ENCODE results near the gene ZNRF4. TPM values are rescaled to one million over a fixed set of nuclear protein-coding genes. Genes with fewer than 3 reads are reported as not detected.
"Not testable (repeated sequence)": the region's sequence is repeated elsewhere in the genome, so short reads cannot be mapped to it uniquely, and the experiment has no call there.

The ZNRF4 gene
- total RNA-seq (not detected), total RNA-seq (0 to 0.06 (median 0) reads per million in 29 experiments)
- not detected for total RNA-seq (2013)

DNA sequence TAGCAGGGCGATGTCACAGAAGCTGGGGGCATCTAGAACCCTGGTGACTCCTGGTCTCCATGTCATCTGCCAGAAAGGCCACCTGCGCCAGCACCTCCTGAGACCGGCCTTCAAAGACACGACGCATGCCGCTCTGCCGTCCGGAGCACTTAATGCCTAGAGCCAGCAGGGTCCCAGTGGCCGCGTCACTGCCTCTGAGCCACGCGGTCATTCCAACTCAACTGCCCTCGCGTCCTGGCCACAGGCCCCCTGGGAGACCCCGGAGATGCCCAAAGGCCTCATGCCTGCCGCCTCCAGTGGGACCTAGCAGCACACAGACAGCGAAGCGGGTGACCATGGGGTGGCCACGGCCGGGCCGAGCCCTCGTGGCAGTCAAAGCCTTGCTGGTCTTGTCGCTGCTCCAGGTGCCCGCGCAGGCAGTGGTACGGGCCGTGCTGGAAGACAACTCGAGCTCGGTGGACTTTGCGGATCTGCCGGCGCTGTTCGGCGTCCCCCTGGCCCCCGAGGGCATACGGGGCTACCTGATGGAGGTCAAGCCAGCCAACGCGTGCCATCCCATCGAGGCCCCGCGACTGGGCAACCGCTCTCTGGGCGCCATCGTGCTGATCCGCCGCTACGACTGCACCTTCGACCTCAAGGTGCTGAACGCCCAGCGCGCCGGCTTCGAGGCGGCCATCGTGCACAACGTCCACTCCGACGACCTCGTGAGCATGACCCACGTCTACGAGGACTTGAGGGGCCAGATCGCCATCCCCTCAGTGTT, at the start of gene ZNRF4:
Gene ZNRF4 (plus strand): TSS at position 51 of the 763 bp plus-strand sequence. CDS start 75 bp downstream, at position 126.
- Mint-ChIP-seq H3K27ac (no peak within 1 kb of the TSS), H3K36me3 (no peaks in the 10 kb centered on the region), H3K9me3 (no peaks in the 10 kb centered on the region), H3K4me3 (no peak within 1 kb of the TSS), H3K27me3 (peaks cover 9 to 16% of the 10 kb centered on the region in 2 donors), H3K4me1 (no peaks in the 10 kb centered on the region)
- ATAC-seq (replicated peaks in 1 of 4) = no peak
- Histone ChIP-seq H3K27ac (ENCODE audit: low read length) (no peak within 1 kb of the TSS), H3K4me1 (ENCODE audit: control insufficient read depth in 1 of 2, extremely low read depth in 1 of 2, insufficient read depth in 2 of 2, low read length in 2 of 2) (no peaks in the 10 kb centered on the region), H3K27me3 (replicated peaks in 1 of 2; ENCODE audit: control insufficient read depth in 2 of 2, extremely low read depth in 1 of 2, insufficient read depth in 2 of 2, low read length in 1 of 2) (peaks cover 4 to 34% of the 10 kb centered on the region in 2 experiments), H3K36me3 (ENCODE audit: control insufficient read depth in 2 of 2, extremely low read depth in 1 of 2, insufficient read depth in 1 of 2, low read length in 1 of 2) (no peaks in the 10 kb centered on the region), H3K9me3 (no peaks in the 10 kb centered on the region), H3K4me3 (ENCODE audit: control insufficient read depth in 1 of 2, extremely low read depth in 1 of 2, low read length in 1 of 2) (no peak within 1 kb of the TSS)
- CTCF ChIA-PET = no interaction called here
- 95% methylated on average over 60 of the region's 62 CpGs for WGBS (ENCODE audit: insufficient coverage)
- no peak for DNase-seq
- POLR2A ChIA-PET = no interaction called here

DNA sequence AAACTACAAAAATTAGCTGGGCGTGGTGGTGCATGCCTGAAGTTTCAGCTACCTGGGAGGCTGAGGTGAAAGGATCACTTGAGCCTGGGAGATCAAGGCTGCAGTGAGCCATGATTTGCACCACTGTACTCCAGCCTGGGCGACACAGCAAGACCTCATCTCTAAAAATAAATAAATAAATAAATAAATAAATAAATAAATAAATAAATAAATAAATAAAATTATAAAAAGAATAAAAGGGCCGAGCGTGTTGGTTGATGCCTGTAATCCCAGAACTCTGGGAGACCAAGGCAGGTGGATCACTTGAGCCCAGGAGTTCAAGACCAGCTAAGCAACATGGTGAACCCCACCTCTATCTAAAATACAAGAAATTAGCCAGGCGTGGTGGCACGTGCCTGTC, 49.0 kb upstream of the ZNRF4 start:
- H3K36me3 ChIP-seq (ENCODE audit: control insufficient read depth in 2 of 2, extremely low read depth in 1 of 2, insufficient read depth in 1 of 2, low read length in 1 of 2); H3K27ac Mint-ChIP-seq; H3K4me3 ChIP-seq (ENCODE audit: control insufficient read depth in 1 of 2, extremely low read depth in 1 of 2, low read length in 1 of 2); CTCF ChIA-PET; ATAC-seq (replicated peaks in 1 of 4); H3K4me1 Mint-ChIP-seq; H3K36me3 Mint-ChIP-seq; H3K4me1 ChIP-seq (ENCODE audit: control insufficient read depth in 1 of 2, extremely low read depth in 1 of 2, insufficient read depth in 2 of 2, low read length in 2 of 2); H3K27ac ChIP-seq (ENCODE audit: low read length); H3K9me3 ChIP-seq; H3K4me3 Mint-ChIP-seq; DNase-seq; POLR2A ChIA-PET: not testable (repeated sequence)
- peaks cover 0 to 29% of the 10 kb centered on the region in 2 experiments for H3K27me3 ChIP-seq (replicated peaks in 1 of 2; ENCODE audit: control insufficient read depth in 2 of 2, extremely low read depth in 1 of 2, insufficient read depth in 2 of 2, low read length in 1 of 2)
- no CpG with 5 or more reads among the region's 6 CpGs for WGBS (ENCODE audit: insufficient coverage)
- Mint-ChIP-seq H3K9me3 (peaks cover 11 to 23% (median 13%) of the 10 kb centered on the region in 3 donors), H3K27me3 (peaks cover 8 to 17% of the 10 kb centered on the region in 2 donors)

GRCh38 chr19:5406816-5407215, 48.4 kb upstream of the ZNRF4 start:
- H3K9me3 Mint-ChIP-seq = peaks cover 11 to 23% (median 13%) of the 10 kb centered on the region in 3 donors
- POLR2A ChIA-PET = no interaction called here
- H3K36me3 ChIP-seq (ENCODE audit: control insufficient read depth in 2 of 2, extremely low read depth in 1 of 2, insufficient read depth in 1 of 2, low read length in 1 of 2) = no peaks in the 10 kb centered on the region
- no peak for ATAC-seq (replicated peaks in 1 of 4)
- no peak for DNase-seq
- H3K27me3 ChIP-seq (replicated peaks in 1 of 2; ENCODE audit: control insufficient read depth in 2 of 2, extremely low read depth in 1 of 2, insufficient read depth in 2 of 2, low read length in 1 of 2) = peaks cover 0 to 31% of the 10 kb centered on the region in 2 experiments
- H3K9me3 ChIP-seq = no peaks in the 10 kb centered on the region
- H3K27ac Mint-ChIP-seq = no peak overlapping the region
- no peaks in the 10 kb centered on the region for H3K4me1 Mint-ChIP-seq
- no peak overlapping the region for H3K27ac ChIP-seq (ENCODE audit: low read length)
- H3K27me3 Mint-ChIP-seq = peaks cover 8 to 17% of the 10 kb centered on the region in 2 donors
- no peak overlapping the region for H3K4me3 ChIP-seq (ENCODE audit: control insufficient read depth in 1 of 2, extremely low read depth in 1 of 2, low read length in 1 of 2)
- H3K4me3 Mint-ChIP-seq = no peak overlapping the region
- WGBS (ENCODE audit: insufficient coverage) = 77% methylated on average over 5 of the region's 7 CpGs
- H3K4me1 ChIP-seq (ENCODE audit: control insufficient read depth in 1 of 2, extremely low read depth in 1 of 2, insufficient read depth in 2 of 2, low read length in 2 of 2) = no peaks in the 10 kb centered on the region
- H3K36me3 Mint-ChIP-seq = no peaks in the 10 kb centered on the region
- CTCF ChIA-PET = no interaction called here

- H3K4me3 ChIP-seq (ENCODE audit: control insufficient read depth in 1 of 2, extremely low read depth in 1 of 2, low read length in 1 of 2) = no peak overlapping the region
- H3K36me3 Mint-ChIP-seq = no peaks in the 10 kb centered on the region
- DNase-seq (no peak), ATAC-seq (replicated peaks in 1 of 4) (no peak)
- no peaks in the 10 kb centered on the region for H3K36me3 ChIP-seq (ENCODE audit: control insufficient read depth in 2 of 2, extremely low read depth in 1 of 2, insufficient read depth in 1 of 2, low read length in 1 of 2)
- H3K27me3 Mint-ChIP-seq = peaks cover 8 to 19% of the 10 kb centered on the region in 2 donors
- no peak overlapping the region for H3K27ac Mint-ChIP-seq
- no peak overlapping the region for H3K27ac ChIP-seq (ENCODE audit: low read length)
- no peaks in the 10 kb centered on the region for H3K4me1 Mint-ChIP-seq
- peaks cover 11 to 23% (median 13%) of the 10 kb centered on the region in 3 donors for H3K9me3 Mint-ChIP-seq
- WGBS (ENCODE audit: insufficient coverage) = no CpG with 5 or more reads among the region's 4 CpGs
- ChIA-PET CTCF (no interaction called here), POLR2A (no interaction called here)
- peaks cover 0 to 31% of the 10 kb centered on the region in 2 experiments for H3K27me3 ChIP-seq (replicated peaks in 1 of 2; ENCODE audit: control insufficient read depth in 2 of 2, extremely low read depth in 1 of 2, insufficient read depth in 2 of 2, low read length in 1 of 2)
- H3K9me3 ChIP-seq = no peaks in the 10 kb centered on the region
- no peaks in the 10 kb centered on the region for H3K4me1 ChIP-seq (ENCODE audit: control insufficient read depth in 1 of 2, extremely low read depth in 1 of 2, insufficient read depth in 2 of 2, low read length in 2 of 2)
- H3K4me3 Mint-ChIP-seq = no peak overlapping the region
These were observed 47.9 kb upstream of the ZNRF4 start for GRCh38 chr19:5407356-5407755.

DNA sequence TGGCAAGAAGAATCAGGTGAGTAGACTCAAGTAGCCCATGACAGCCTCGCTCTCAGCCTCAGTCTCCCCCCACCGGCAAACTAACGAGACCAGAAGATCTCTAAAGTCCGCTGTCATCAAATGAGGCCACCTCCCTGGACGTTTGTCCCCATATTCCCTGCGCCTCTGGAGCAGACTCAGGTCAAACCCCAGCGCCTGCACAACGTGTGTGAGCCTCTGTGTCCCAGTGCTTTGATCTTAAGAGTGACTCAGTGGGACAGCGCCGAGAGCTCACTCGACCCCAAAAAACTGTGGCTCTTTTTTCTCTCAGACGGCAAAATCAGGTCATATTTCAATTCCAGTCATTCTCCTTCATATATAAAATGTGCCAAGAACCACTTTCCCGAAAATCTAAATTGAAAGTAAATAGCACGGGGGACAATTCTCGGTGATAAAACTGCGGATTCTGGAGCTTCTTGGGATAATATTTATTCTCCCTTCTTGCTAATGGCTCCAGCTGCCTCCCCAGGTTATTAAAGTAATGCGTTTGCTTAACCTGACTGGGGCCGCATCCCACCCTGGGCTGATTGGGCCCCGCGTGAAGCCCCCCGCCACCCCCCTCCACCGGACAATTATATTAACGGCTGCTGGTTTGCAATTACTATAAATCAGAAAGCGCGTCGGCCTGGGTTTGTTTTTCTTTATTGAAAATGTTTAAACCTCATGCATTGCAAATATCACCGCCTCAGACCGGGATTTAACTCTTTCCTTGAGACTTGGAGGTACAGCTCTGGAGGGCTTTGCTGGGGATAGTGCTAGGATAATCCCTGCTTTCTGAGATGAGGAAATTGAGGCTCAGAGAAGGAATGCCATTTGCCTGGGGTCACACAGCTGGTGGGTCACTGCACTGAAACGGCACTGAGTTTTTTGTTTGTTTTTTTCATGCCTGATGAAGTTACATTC, 37.5 kb upstream of the ZNRF4 start:
- Mint-ChIP-seq H3K27me3 (peaks cover 39 to 51% of the 10 kb centered on the region in 2 donors), H3K27ac (no peak overlapping the region)

DNA sequence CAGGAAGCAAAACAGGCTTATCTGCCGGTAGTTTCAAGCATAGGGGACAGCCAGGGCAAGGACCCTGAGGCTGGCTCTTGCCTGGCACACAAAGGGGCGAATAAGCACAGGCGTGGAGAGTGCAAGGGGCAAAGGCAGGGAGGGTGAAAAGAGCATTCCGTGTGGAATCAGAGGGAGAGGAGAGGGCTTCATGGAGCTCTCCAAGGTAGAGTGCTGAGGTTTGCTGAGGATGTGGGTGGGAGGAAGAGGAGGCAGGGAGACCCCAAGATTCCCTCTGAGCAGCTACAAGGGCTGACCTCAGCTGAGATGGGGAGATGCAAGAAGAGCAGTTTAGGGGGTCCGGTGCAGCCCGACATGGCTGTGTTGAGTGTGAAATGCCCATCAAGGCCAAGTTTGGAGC, 36.5 kb upstream of the ZNRF4 start:
- H3K4me3 ChIP-seq (ENCODE audit: control insufficient read depth in 1 of 2, extremely low read depth in 1 of 2, low read length in 1 of 2) = no peak overlapping the region
- ATAC-seq (replicated peaks in 1 of 4) = no peak
- Mint-ChIP-seq H3K4me3 (no peak overlapping the region), H3K27ac (no peak overlapping the region), H3K27me3 (peaks cover 45 to 47% of the 10 kb centered on the region in 2 donors), H3K4me1 (no peaks in the 10 kb centered on the region), H3K9me3 (peaks cover 0 to 6% (median 0%) of the 10 kb centered on the region in 3 donors), H3K36me3 (no peaks in the 10 kb centered on the region)
- CTCF ChIA-PET = no interaction called here
- H3K27me3 ChIP-seq (replicated peaks in 1 of 2; ENCODE audit: control insufficient read depth in 2 of 2, extremely low read depth in 1 of 2, insufficient read depth in 2 of 2, low read length in 1 of 2) = peaks cover 0 to 34% of the 10 kb centered on the region in 2 experiments
- H3K4me1 ChIP-seq (ENCODE audit: control insufficient read depth in 1 of 2, extremely low read depth in 1 of 2, insufficient read depth in 2 of 2, low read length in 2 of 2) = no peaks in the 10 kb centered on the region
- no peak for DNase-seq
- no peaks in the 10 kb centered on the region for H3K36me3 ChIP-seq (ENCODE audit: control insufficient read depth in 2 of 2, extremely low read depth in 1 of 2, insufficient read depth in 1 of 2, low read length in 1 of 2)
- POLR2A ChIA-PET = no interaction called here
- WGBS (ENCODE audit: insufficient coverage) = 58% methylated on average over 6 of the region's 6 CpGs
- H3K9me3 ChIP-seq = no peaks in the 10 kb centered on the region
- no peak overlapping the region for H3K27ac ChIP-seq (ENCODE audit: low read length)

More for the DNA sequence above, 37.5 kb upstream of the ZNRF4 start:
- H3K9me3 ChIP-seq = no peaks in the 10 kb centered on the region
- peaks cover 0 to 32% of the 10 kb centered on the region in 2 experiments for H3K27me3 ChIP-seq (replicated peaks in 1 of 2; ENCODE audit: control insufficient read depth in 2 of 2, extremely low read depth in 1 of 2, insufficient read depth in 2 of 2, low read length in 1 of 2)
- DNase-seq (no peak), ATAC-seq (replicated peaks in 1 of 4) (no peak)
- WGBS (ENCODE audit: insufficient coverage) = 72% methylated on average over 9 of the region's 29 CpGs
- no peaks in the 10 kb centered on the region for H3K4me1 ChIP-seq (ENCODE audit: control insufficient read depth in 1 of 2, extremely low read depth in 1 of 2, insufficient read depth in 2 of 2, low read length in 2 of 2)
- no peak overlapping the region for H3K4me3 Mint-ChIP-seq
- CTCF ChIA-PET = no interaction called here
- peaks cover 0 to 3% (median 0%) of the 10 kb centered on the region in 3 donors for H3K9me3 Mint-ChIP-seq
- no peaks in the 10 kb centered on the region for H3K4me1 Mint-ChIP-seq
- H3K4me3 ChIP-seq (ENCODE audit: control insufficient read depth in 1 of 2, extremely low read depth in 1 of 2, low read length in 1 of 2) = no peak overlapping the region
- H3K27ac ChIP-seq (ENCODE audit: low read length) = no peak overlapping the region
- no peaks in the 10 kb centered on the region for H3K36me3 ChIP-seq (ENCODE audit: control insufficient read depth in 2 of 2, extremely low read depth in 1 of 2, insufficient read depth in 1 of 2, low read length in 1 of 2)
- POLR2A ChIA-PET = no interaction called here
- H3K36me3 Mint-ChIP-seq = no peaks in the 10 kb centered on the region
